DOHH2 (cell line): ENCODE results near the gene PURB.

ENCODE experiments used
- EZH2phosphoT487 ChIP-seq: fragments of 200-600 bp; sonication (generic); IDR thresholded peaks from 2 replicates; pipeline ENCODE4 v1.6.1; 2017; ENCODE audit warnings: borderline replicate concordance, mild to moderate bottlenecking, antibody characterized with exemption, low read length, moderate library complexity, mixed read lengths
- TF ChIP-seq, protein P1 (sequence below): fragments of 200-600 bp; sonication (generic); IDR thresholded peaks from one replicate; pipeline ENCODE4 v1.5.1; 2014; ENCODE audit warnings: antibody characterized with exemption, mild to moderate bottlenecking, low read depth, low read length; ENCODE audit not compliant: poor library complexity, severe bottlenecking

- TF ChIP-seq, protein P1, sequence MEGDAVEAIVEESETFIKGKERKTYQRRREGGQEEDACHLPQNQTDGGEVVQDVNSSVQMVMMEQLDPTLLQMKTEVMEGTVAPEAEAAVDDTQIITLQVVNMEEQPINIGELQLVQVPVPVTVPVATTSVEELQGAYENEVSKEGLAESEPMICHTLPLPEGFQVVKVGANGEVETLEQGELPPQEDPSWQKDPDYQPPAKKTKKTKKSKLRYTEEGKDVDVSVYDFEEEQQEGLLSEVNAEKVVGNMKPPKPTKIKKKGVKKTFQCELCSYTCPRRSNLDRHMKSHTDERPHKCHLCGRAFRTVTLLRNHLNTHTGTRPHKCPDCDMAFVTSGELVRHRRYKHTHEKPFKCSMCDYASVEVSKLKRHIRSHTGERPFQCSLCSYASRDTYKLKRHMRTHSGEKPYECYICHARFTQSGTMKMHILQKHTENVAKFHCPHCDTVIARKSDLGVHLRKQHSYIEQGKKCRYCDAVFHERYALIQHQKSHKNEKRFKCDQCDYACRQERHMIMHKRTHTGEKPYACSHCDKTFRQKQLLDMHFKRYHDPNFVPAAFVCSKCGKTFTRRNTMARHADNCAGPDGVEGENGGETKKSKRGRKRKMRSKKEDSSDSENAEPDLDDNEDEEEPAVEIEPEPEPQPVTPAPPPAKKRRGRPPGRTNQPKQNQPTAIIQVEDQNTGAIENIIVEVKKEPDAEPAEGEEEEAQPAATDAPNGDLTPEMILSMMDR: no peak
- no peak for TF ChIP-seq EZH2phosphoT487
Observed at GRCh38 chr7:44854644-44855364, 30.5 kb downstream of the PURB start.
